Kidney epithelial cell (primary cell): ENCODE data around the gene SLC39A9. TPM values are rescaled to one million over a fixed set of nuclear protein-coding genes. Genes with fewer than 3 reads are reported as not detected.

Source experiments
- DNase-seq: peaks from one replicate; pipeline ENCODE4 v3.0.0-alpha.2; 2010; ENCODE audit warnings: low read depth
- H3K27me3 ChIP-seq: 2 replicates; pipeline ENCODE4 v1.6.0; 2011; ENCODE audit warnings: low read length; ENCODE audit not compliant: control insufficient read depth, insufficient read depth
- H3K36me3 ChIP-seq: 2 replicates; pipeline ENCODE4 v1.5.1; 2011; ENCODE audit warnings: low read length; ENCODE audit not compliant: control insufficient read depth, insufficient read depth
- H3K4me3 ChIP-seq: 2 replicates; pipeline ENCODE4 v1.5.1; 2011; ENCODE audit warnings: low read depth, mild to moderate bottlenecking, control low read depth, low read length
- CTCF ChIP-seq: IDR thresholded peaks from 2 replicates; pipeline ENCODE4 v1.5.1; 2011; ENCODE audit warnings: mild to moderate bottlenecking, moderate library complexity, low read length, control low read depth, inconsistent platforms; ENCODE audit not compliant: insufficient read depth, poor library complexity, severe bottlenecking
- total RNA-seq: library from RNA; depleted of rRNA; stranded (reverse); fragments of >200 nt; gene quantifications from 2 replicates; pipeline ENCODE4 v1.2.3, GENCODE V29; 2015

Gene SLC39A9
- total RNA-seq, 1 donor from 2014 or later: 82.8 TPM

- no peak overlapping the region for H3K4me3 ChIP-seq
- TF ChIP-seq CTCF: no peak
- DNase-seq: no peak
- peaks cover 20% of the 10 kb centered on the region for H3K27me3 ChIP-seq
- H3K36me3 ChIP-seq: no peaks in the 10 kb centered on the region
Measured at GRCh38 chr14:69480136-69480535, 81.6 kb downstream of the SLC39A9 start.

DNA sequence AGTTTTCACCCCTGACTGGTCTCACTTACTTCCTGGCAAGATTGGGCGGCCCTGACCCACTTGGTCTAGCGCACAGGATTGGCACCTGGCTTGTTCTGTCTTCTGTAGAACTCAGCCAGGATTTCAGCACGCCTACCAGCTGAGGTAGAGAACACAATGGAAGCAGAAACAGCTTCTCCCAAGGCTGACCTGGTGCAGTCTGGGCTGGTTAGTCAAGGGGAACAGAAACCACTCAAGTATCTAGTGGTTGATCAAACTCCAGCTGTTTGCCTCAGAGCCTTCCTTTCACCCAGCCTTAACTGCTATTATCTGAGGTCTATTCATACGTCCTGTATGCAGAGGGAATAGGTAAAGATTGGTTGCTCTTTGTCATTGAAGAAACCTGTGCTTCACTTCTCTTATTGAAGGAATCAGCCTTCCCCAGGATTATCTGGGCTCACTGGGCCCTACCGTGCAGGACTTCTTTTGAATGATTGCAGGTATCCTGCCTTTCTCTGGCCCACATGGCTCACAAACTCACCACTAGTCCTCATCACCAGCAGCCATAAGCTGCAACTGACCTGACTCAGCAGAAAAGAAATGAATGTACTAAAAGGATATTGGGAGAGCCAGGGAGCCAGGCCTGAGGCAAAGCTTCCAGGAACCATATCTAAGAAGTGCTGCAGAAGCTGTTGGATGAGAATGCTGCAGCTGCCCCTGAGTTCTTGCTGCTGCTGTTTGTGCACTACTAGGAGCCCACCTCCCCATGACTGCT is 83.5 kb downstream of the SLC39A9 start:
- no peak for TF ChIP-seq CTCF
- peaks cover 38% of the 10 kb centered on the region for H3K27me3 ChIP-seq
- H3K4me3 ChIP-seq: no peak overlapping the region
- H3K36me3 ChIP-seq: no peaks in the 10 kb centered on the region
- peak; percentile 51 for DNase-seq

DNA sequence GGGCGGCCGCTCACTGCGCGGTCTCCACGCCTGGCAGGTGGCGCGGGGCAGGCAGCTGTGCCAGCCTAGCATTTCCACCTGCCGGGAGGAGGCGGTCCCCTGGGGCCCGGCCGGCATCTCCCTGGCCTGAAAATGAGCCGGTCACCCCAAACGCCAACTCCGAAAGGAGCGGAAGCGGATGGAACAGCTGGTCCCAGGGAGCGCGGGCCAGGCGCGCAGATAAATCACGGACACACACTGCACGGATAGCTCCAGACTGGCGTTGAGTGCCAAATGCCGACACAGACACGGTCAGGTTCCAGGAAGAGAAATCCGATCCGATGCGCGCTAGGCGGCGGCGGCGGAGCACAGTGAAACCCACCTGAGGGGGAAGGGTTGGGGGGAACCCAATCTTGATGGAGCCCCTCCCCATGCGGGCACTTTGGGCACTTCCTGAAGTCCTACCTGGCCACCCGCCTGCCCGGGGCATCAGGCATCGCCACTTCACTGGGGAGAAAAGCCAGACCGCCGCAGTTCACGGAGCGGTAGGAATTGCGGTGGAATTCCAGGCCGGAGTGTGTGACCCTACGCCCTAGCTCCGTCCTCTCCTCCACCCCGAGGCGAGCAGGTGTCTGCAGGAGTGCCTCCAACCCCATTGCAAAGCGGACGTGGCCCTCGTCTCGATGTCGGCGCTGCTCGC is 85.4 kb downstream of the SLC39A9 start:
- no peak for DNase-seq
- H3K4me3 ChIP-seq: peak overlapping the region; percentile 31
- H3K36me3 ChIP-seq: no peaks in the 10 kb centered on the region
- TF ChIP-seq CTCF: no peak
- H3K27me3 ChIP-seq: peaks cover 46% of the 10 kb centered on the region

DNA sequence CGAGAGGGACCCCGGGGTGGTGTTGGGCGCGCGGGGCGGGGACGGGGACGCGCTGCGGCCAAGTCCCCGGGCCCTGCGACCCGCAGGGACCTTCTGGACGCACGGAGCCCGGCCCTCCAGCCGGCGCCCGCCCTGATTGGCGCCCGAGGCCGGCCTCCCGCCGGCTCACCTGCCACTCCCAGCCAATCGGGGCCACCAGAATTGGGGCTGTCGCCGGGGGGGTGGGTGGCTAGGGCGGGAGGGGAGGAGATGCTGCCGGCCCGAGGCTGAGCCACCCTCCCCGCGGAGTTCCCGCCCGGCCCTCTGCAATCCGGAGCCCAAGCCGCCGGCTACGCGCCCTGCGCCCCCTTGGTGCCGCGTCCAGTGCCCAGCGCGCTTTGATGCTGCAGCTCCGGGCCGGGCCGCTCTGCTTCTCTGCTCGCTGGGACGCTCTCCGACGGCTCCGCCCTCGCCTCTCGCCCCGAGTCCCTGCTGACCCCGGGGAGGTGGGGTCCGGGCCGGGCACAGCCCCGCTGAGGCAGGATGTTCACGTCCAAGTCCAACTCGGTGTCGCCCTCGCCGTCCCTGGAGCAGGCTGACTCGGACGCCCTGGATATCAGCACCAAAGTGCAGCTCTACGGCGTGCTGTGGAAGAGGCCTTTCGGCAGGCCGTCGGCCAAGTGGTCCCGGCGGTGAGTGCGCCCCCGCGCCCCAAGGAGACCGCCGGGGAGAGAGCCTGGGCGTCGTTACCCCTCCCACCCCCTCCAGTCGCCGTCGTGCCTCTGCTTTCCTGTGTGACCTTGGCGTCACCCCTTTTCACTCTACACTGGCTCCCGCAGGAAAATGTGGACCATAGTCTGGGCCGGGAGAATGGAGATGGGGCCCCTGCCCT is 86.2 kb downstream of the SLC39A9 start, which contains the start of gene PLEKHD1:
Gene PLEKHD1 (plus strand): TSS at position 285 of the 871 bp plus-strand sequence. CDS start 238 bp downstream, at position 523.
- Histone ChIP-seq H3K27me3 (peaks cover 47% of the 10 kb centered on the region), H3K4me3 (peak within 1 kb of the TSS; percentile 31), H3K36me3 (no peaks in the 10 kb centered on the region)
- no peak for TF ChIP-seq CTCF
- no peak for DNase-seq

GRCh38 chr14:69485315-69485660 is 86.8 kb downstream of the SLC39A9 start:
- no peak for DNase-seq
- TF ChIP-seq CTCF: no peak
- Histone ChIP-seq H3K4me3 (no peak overlapping the region), H3K36me3 (no peaks in the 10 kb centered on the region), H3K27me3 (peaks cover 47% of the 10 kb centered on the region)
